SK-N-SH treated with all-trans-retinoic acid at 6 μM for 48 hours (cell line): ENCODE measurements around the gene IGFBP3.

Experiments used
- CSDC2 ChIP-seq: fragments of 250-450 bp; sonication (Bioruptor Pico); IDR thresholded peaks from 2 replicates; pipeline ENCODE4 v1.5.0; 2020; ENCODE audit warnings: mild to moderate bottlenecking, moderate library complexity
- ESRRG ChIP-seq: fragments of 250-450 bp; sonication (Bioruptor Pico); IDR thresholded peaks from 2 replicates; pipeline ENCODE4 v1.6.1; 2021; ENCODE audit warnings: mild to moderate bottlenecking
- OSR1 ChIP-seq: fragments of 250-450 bp; sonication (Bioruptor Pico); IDR thresholded peaks from 2 replicates; pipeline ENCODE4 v1.8.0; 2022; ENCODE audit warnings: moderate library complexity, mild to moderate bottlenecking, inconsistent platforms
- RARB ChIP-seq: fragments of 250-450 bp; sonication (Bioruptor Pico); IDR thresholded peaks from 2 replicates; pipeline ENCODE4 v1.8.0; 2021; ENCODE audit warnings: mild to moderate bottlenecking, moderate library complexity
- TCF4 ChIP-seq: fragments of 250-450 bp; sonication (Bioruptor Pico); IDR thresholded peaks from 2 replicates; pipeline ENCODE4 v1.8.0; 2021; ENCODE audit warnings: mild to moderate bottlenecking, moderate library complexity, borderline replicate concordance
- ZFP3 ChIP-seq: fragments of 250-450 bp; sonication (Bioruptor Pico); IDR thresholded peaks from 2 replicates; pipeline ENCODE4 v1.5.0; 2020; ENCODE audit warnings: mild to moderate bottlenecking, moderate library complexity
- ZFP30 ChIP-seq: fragments of 450-650 bp; formaldehyde crosslinking; IDR thresholded peaks from 2 replicates; pipeline ENCODE4 v1.5.0; 2022; ENCODE audit warnings: mild to moderate bottlenecking, moderate library complexity
- ZNF565 ChIP-seq: fragments of 450-650 bp; formaldehyde crosslinking; conservative IDR thresholded peaks from 2 replicates; pipeline ENCODE4 v1.5.0; 2020; ENCODE audit warnings: low read depth, mild to moderate bottlenecking, moderate library complexity
- TF ChIP-seq, protein P1 (sequence below): fragments of 250-450 bp; sonication (Bioruptor Pico); IDR thresholded peaks from 2 replicates; pipeline ENCODE4 v1.5.0; 2020; ENCODE audit warnings: mild to moderate bottlenecking, moderate library complexity
- TF ChIP-seq, protein P2 (sequence below): fragments of 250-450 bp; sonication (Bioruptor Pico); IDR thresholded peaks from 2 replicates; pipeline ENCODE4 v1.8.0; 2020; ENCODE audit warnings: mild to moderate bottlenecking, moderate library complexity, borderline replicate concordance
- TF ChIP-seq, protein P3 (sequence below): fragments of 250-450 bp; sonication (Bioruptor Pico); IDR thresholded peaks from 2 replicates; pipeline ENCODE4 v1.5.1; 2020; ENCODE audit warnings: low read depth, mild to moderate bottlenecking, moderate library complexity

DNA sequence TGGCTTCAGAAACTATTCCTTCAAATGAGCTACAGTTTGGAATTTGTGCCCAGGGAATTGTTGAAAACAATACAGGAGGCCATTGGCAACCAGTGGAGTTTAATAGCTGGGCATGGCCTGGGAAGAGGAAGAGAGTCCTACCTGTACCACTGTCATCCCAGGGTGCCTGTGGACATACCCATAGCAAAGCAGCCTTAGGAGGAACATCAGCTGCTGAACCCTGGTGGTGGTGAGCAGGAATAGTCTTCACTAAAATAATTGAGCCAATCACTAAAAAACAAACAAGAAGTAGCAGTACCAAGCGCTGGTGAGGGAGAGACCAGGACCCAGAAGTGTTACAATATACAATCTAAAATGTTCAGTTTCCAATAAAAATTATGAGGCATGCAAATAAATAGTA lies 18.3 kb downstream of the IGFBP3 start:
- TF ChIP-seq, protein P1, sequence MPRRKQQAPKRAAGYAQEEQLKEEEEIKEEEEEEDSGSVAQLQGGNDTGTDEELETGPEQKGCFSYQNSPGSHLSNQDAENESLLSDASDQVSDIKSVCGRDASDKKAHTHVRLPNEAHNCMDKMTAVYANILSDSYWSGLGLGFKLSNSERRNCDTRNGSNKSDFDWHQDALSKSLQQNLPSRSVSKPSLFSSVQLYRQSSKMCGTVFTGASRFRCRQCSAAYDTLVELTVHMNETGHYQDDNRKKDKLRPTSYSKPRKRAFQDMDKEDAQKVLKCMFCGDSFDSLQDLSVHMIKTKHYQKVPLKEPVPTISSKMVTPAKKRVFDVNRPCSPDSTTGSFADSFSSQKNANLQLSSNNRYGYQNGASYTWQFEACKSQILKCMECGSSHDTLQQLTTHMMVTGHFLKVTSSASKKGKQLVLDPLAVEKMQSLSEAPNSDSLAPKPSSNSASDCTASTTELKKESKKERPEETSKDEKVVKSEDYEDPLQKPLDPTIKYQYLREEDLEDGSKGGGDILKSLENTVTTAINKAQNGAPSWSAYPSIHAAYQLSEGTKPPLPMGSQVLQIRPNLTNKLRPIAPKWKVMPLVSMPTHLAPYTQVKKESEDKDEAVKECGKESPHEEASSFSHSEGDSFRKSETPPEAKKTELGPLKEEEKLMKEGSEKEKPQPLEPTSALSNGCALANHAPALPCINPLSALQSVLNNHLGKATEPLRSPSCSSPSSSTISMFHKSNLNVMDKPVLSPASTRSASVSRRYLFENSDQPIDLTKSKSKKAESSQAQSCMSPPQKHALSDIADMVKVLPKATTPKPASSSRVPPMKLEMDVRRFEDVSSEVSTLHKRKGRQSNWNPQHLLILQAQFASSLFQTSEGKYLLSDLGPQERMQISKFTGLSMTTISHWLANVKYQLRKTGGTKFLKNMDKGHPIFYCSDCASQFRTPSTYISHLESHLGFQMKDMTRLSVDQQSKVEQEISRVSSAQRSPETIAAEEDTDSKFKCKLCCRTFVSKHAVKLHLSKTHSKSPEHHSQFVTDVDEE (CRISPR knock-in tag), result no peak
- TF ChIP-seq ZFP3 (CRISPR knock-in tag) (no peak), ESRRG (CRISPR knock-in tag) (no peak), ZFP30 (CRISPR knock-in tag) (no peak), CSDC2 (CRISPR knock-in tag) (no peak), TCF4 (no peak), ZNF565 (CRISPR knock-in tag) (no peak), RARB (no peak), OSR1 (CRISPR knock-in tag) (no peak)
- TF ChIP-seq, protein P2, sequence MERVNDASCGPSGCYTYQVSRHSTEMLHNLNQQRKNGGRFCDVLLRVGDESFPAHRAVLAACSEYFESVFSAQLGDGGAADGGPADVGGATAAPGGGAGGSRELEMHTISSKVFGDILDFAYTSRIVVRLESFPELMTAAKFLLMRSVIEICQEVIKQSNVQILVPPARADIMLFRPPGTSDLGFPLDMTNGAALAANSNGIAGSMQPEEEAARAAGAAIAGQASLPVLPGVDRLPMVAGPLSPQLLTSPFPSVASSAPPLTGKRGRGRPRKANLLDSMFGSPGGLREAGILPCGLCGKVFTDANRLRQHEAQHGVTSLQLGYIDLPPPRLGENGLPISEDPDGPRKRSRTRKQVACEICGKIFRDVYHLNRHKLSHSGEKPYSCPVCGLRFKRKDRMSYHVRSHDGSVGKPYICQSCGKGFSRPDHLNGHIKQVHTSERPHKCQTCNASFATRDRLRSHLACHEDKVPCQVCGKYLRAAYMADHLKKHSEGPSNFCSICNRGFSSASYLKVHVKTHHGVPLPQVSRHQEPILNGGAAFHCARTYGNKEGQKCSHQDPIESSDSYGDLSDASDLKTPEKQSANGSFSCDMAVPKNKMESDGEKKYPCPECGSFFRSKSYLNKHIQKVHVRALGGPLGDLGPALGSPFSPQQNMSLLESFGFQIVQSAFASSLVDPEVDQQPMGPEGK (CRISPR knock-in tag), result no peak
- TF ChIP-seq, protein P3, sequence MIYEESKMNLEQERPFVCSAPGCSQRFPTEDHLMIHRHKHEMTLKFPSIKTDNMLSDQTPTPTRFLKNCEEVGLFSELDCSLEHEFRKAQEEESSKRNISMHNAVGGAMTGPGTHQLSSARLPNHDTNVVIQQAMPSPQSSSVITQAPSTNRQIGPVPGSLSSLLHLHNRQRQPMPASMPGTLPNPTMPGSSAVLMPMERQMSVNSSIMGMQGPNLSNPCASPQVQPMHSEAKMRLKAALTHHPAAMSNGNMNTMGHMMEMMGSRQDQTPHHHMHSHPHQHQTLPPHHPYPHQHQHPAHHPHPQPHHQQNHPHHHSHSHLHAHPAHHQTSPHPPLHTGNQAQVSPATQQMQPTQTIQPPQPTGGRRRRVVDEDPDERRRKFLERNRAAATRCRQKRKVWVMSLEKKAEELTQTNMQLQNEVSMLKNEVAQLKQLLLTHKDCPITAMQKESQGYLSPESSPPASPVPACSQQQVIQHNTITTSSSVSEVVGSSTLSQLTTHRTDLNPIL (CRISPR knock-in tag), result no peak
